ENCODE measurements around the gene ZHX3.

Gene ZHX3

GRCh38 chr20:41179961-41180360, 137.6 kb downstream of the ZHX3 start:
- Histone ChIP-seq H4K20me1 (ENCODE audit: control insufficient read depth, insufficient read depth, low read depth, low read length) (no peaks in the 10 kb centered on the region), H3K36me3 (ENCODE audit: control insufficient read depth, low read length) (peaks cover 9% of the 10 kb centered on the region), H3F3A (ENCODE audit: control insufficient read depth, insufficient read depth) (no peaks in the 10 kb centered on the region), H3K4me3 (ENCODE audit: low read length) (no peak overlapping the region), H3K4me1 (ENCODE audit: control insufficient read depth, low read length) (no peaks in the 10 kb centered on the region), H3K9me2 (replicated peaks; ENCODE audit: control insufficient read depth, low read length) (no peaks in the 10 kb centered on the region), H3K27ac (ENCODE audit: low read depth, low read length) (no peak overlapping the region), H3K9me3 (ENCODE audit: control insufficient read depth, insufficient read depth, low read length) (no peaks in the 10 kb centered on the region), H3K79me2 (ENCODE audit: control insufficient read depth, low read length) (no peaks in the 10 kb centered on the region), H3K4me2 (ENCODE audit: low read length) (no peak overlapping the region), H3K27me3 (ENCODE audit: control insufficient read depth, low read length) (no peaks in the 10 kb centered on the region)
- TF ChIP-seq EZH2phosphoT487 (IDR thresholded peaks at IDR 0.05; ENCODE audit: borderline replicate concordance, low read length) (no peak), CTCF (IDR thresholded peaks at IDR 0.05; ENCODE audit: low read depth, low read length, poor library complexity, severe bottlenecking) (no peak)

- TF ChIP-seq EZH2phosphoT487 (IDR thresholded peaks at IDR 0.05; ENCODE audit: borderline replicate concordance, low read length) (no peak), CTCF (IDR thresholded peaks at IDR 0.05; ENCODE audit: low read depth, low read length, poor library complexity, severe bottlenecking) (no peak)
- H3K79me2 ChIP-seq (ENCODE audit: control insufficient read depth, low read length) = no peaks in the 10 kb centered on the region
- no peak overlapping the region for H3K27ac ChIP-seq (ENCODE audit: low read depth, low read length)
- H3K9me2 ChIP-seq (replicated peaks; ENCODE audit: control insufficient read depth, low read length) = no peaks in the 10 kb centered on the region
- no peaks in the 10 kb centered on the region for H3F3A ChIP-seq (ENCODE audit: control insufficient read depth, insufficient read depth)
- H3K27me3 ChIP-seq (ENCODE audit: control insufficient read depth, low read length) = no peaks in the 10 kb centered on the region
- no peaks in the 10 kb centered on the region for H4K20me1 ChIP-seq (ENCODE audit: control insufficient read depth, insufficient read depth, low read depth, low read length)
- H3K36me3 ChIP-seq (ENCODE audit: control insufficient read depth, low read length) = peaks cover 19% of the 10 kb centered on the region
- no peaks in the 10 kb centered on the region for H3K4me1 ChIP-seq (ENCODE audit: control insufficient read depth, low read length)
- no peak overlapping the region for H3K4me3 ChIP-seq (ENCODE audit: low read length)
- H3K4me2 ChIP-seq (ENCODE audit: low read length) = no peak overlapping the region
- no peaks in the 10 kb centered on the region for H3K9me3 ChIP-seq (ENCODE audit: control insufficient read depth, insufficient read depth, low read length)
These were observed 138.6 kb downstream of the ZHX3 start for GRCh38 chr20:41178904-41179432.

GRCh38 chr20:41178495-41178894, 139.0 kb downstream of the ZHX3 start:
- Histone ChIP-seq H3K4me3 (ENCODE audit: low read length) (no peak overlapping the region), H3K79me2 (ENCODE audit: control insufficient read depth, low read length) (no peaks in the 10 kb centered on the region), H3K4me1 (ENCODE audit: control insufficient read depth, low read length) (no peaks in the 10 kb centered on the region), H3K9me3 (ENCODE audit: control insufficient read depth, insufficient read depth, low read length) (no peaks in the 10 kb centered on the region), H3K27ac (ENCODE audit: low read depth, low read length) (no peak overlapping the region), H3K9me2 (replicated peaks; ENCODE audit: control insufficient read depth, low read length) (no peaks in the 10 kb centered on the region), H3K36me3 (ENCODE audit: control insufficient read depth, low read length) (peaks cover 24% of the 10 kb centered on the region), H3K27me3 (ENCODE audit: control insufficient read depth, low read length) (no peaks in the 10 kb centered on the region), H4K20me1 (ENCODE audit: control insufficient read depth, insufficient read depth, low read depth, low read length) (no peaks in the 10 kb centered on the region), H3F3A (ENCODE audit: control insufficient read depth, insufficient read depth) (no peaks in the 10 kb centered on the region), H3K4me2 (ENCODE audit: low read length) (no peak overlapping the region)
- TF ChIP-seq CTCF (IDR thresholded peaks at IDR 0.05; ENCODE audit: low read depth, low read length, poor library complexity, severe bottlenecking) (no peak), EZH2phosphoT487 (IDR thresholded peaks at IDR 0.05; ENCODE audit: borderline replicate concordance, low read length) (no peak)

All from DOHH2 (cell line).